Smooth muscle cell (in vitro differentiated cells): ENCODE measurements around the gene TTYH1. TPM values are rescaled to one million over a fixed set of nuclear protein-coding genes. Genes with fewer than 3 reads are reported as not detected.

ENCODE experiments used
- DNase-seq: peaks from one replicate; lab custom pipeline; 2025; ENCODE audit not compliant: unreplicated experiment; lab: John Stamatoyannopoulos, UW
- H2AFZ ChIP-seq: fragments of 200-600 bp; sonication (generic); 2 replicates; pipeline ENCODE4 v1.6.0; 2016; ENCODE audit warnings: antibody characterized with exemption, low read depth, mild to moderate bottlenecking
- H3F3A ChIP-seq: fragments of 200-600 bp; sonication (generic); 2 replicates; pipeline ENCODE4 v1.6.0; 2017; ENCODE audit warnings: antibody characterized with exemption, low read depth
- H3K27ac ChIP-seq: fragments of 200-600 bp; sonication (generic); 2 replicates; pipeline ENCODE4 v1.5.1; 2016; ENCODE audit warnings: low read depth, mild to moderate bottlenecking
- H3K27me3 ChIP-seq: fragments of 200-600 bp; sonication (generic); 2 replicates; pipeline ENCODE4 v1.6.1; 2016; ENCODE audit warnings: low read depth, mild to moderate bottlenecking
- H3K36me3 ChIP-seq: fragments of 200-600 bp; sonication (generic); 2 replicates; pipeline ENCODE4 v1.5.1; 2016; ENCODE audit warnings: low read depth
- H3K4me1 ChIP-seq: fragments of 200-600 bp; sonication (generic); 2 replicates; pipeline ENCODE4 v1.5.1; 2016; ENCODE audit warnings: low read depth
- H3K4me2 ChIP-seq: fragments of 200-600 bp; sonication (generic); 2 replicates; pipeline ENCODE4 v1.6.0; 2016; ENCODE audit warnings: mild to moderate bottlenecking
- H3K4me3 ChIP-seq: fragments of 200-600 bp; sonication (generic); 2 replicates; pipeline ENCODE4 v1.5.1; 2016; ENCODE audit warnings: mild to moderate bottlenecking
- H3K79me2 ChIP-seq: fragments of 200-600 bp; sonication (generic); 2 replicates; pipeline ENCODE4 v1.6.0; 2016; ENCODE audit warnings: low read depth, mild to moderate bottlenecking
- H3K9ac ChIP-seq: fragments of 200-600 bp; sonication (generic); 2 replicates; pipeline ENCODE4 v1.6.0; 2016; ENCODE audit warnings: low read depth
- H3K9me3 ChIP-seq: fragments of 200-600 bp; sonication (generic); replicated peaks from 2 replicates; pipeline ENCODE4 v1.5.1; 2016; ENCODE audit warnings: low read depth
- H4K20me1 ChIP-seq: fragments of 200-600 bp; sonication (generic); 2 replicates; pipeline ENCODE4 v1.6.0; 2016; ENCODE audit warnings: low read depth
- WGBS: methylation state at CpG from one replicate; pipeline ENCODE4 v1.1.7; 2016; ENCODE audit warnings: low lambda C conversion rate; 5-methylcytosine and 5-hydroxymethylcytosine counted together
- polyA plus RNA-seq: library from polyadenylated mRNA; unstranded; fragments of >200 nt; fragmentation: Nextera tagmentation; extraction: Ambion mirVana; gene quantifications from 2 replicates; pipeline ENCODE4 v1.2.1, GENCODE V29; 2016
- total RNA-seq: library from RNA; depleted of rRNA; stranded (reverse); fragments of >200 nt; gene quantifications from 2 replicates; pipeline ENCODE4 v1.2.3, GENCODE V29; 2014
- TF ChIP-seq, protein P1 (sequence below): fragments of 200-600 bp; sonication (generic); IDR thresholded peaks from 2 replicates; pipeline ENCODE4 v1.5.1; 2017; ENCODE audit warnings: borderline replicate concordance, mild to moderate bottlenecking, antibody characterized with exemption; ENCODE audit not compliant: insufficient read depth, poor library complexity, severe bottlenecking

TTYH1 gene
- total and polyA plus RNA-seq, 2 experiments from 2014 or later = 0.40 to 0.65 TPM

DNA sequence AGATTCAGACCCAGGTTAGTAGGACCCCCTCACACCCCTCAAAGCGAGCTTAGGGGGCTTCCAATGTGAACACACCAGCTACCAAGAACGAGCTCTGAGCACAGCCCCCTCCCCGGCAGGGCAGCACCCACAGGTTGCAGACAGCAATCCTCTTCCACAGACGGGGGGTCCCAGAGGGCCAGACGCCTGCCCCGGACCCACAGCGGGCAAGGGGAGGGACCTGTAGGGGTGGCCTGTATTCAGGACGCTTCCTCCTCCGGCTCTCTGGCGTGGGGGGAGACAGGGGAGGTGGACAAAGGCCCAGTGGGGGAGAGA lies 4.8 kb downstream of the TTYH1 start:
- Histone ChIP-seq H3K9ac (no peak overlapping the region), H4K20me1 (no peaks in the 10 kb centered on the region), H2AFZ (peak overlapping the region; percentile 82), H3K4me1 (peaks cover 35% of the 10 kb centered on the region), H3K4me2 (peak overlapping the region; percentile 79), H3K4me3 (peak overlapping the region; percentile 23), H3K9me3 (no peaks in the 10 kb centered on the region), H3K27me3 (peaks cover 27% of the 10 kb centered on the region), H3K36me3 (no peaks in the 10 kb centered on the region), H3F3A (no peaks in the 10 kb centered on the region), H3K79me2 (no peaks in the 10 kb centered on the region), H3K27ac (no peak overlapping the region)
- DNase-seq = no peak
- 26% methylated on average over 10 of the region's 10 CpGs for WGBS
- TF ChIP-seq, protein P1, sequence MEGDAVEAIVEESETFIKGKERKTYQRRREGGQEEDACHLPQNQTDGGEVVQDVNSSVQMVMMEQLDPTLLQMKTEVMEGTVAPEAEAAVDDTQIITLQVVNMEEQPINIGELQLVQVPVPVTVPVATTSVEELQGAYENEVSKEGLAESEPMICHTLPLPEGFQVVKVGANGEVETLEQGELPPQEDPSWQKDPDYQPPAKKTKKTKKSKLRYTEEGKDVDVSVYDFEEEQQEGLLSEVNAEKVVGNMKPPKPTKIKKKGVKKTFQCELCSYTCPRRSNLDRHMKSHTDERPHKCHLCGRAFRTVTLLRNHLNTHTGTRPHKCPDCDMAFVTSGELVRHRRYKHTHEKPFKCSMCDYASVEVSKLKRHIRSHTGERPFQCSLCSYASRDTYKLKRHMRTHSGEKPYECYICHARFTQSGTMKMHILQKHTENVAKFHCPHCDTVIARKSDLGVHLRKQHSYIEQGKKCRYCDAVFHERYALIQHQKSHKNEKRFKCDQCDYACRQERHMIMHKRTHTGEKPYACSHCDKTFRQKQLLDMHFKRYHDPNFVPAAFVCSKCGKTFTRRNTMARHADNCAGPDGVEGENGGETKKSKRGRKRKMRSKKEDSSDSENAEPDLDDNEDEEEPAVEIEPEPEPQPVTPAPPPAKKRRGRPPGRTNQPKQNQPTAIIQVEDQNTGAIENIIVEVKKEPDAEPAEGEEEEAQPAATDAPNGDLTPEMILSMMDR = no peak

DNA sequence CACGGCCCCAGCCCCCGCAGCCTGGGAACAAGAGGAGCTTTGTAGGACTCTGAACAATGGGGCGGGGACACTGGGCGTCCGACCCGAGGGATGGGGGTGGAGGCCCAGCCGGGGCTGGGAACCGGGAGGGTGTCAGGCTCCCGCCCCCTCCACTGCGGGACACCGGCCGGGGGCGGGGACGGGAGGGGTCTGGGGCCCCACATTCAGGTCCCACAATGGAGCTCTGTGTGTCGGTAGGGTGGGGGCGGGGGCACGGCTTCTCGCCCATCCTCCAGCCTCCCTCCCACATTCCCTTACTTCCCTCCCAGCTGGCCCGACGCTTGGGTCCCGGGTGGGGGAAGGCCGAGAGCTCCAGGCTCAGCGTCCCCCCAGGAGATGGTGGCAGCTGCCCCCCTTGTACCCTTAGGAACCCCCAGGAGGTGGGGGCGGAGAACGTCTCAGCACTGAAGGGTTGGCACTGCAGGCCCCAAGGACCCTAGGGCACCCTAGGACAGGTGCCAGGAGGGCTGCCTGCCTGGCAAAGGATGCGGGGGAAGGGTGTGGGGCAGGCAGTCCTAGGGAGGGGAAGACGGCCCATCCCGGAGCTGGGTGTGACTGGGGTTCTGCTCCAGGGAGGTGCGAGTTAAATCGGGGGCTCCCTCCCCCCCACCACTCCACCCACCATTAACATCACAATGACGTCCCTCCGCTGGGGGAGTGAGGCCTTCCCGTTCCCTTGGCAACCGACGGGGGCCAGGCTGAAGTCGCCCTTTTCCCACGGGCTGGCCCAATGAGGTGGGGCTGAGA lies 5.3 kb downstream of the TTYH1 start:
- Histone ChIP-seq H3K4me3 (peak overlapping the region; percentile 23), H3K4me2 (peak overlapping the region; percentile 79), H3K79me2 (no peaks in the 10 kb centered on the region), H3K9me3 (no peaks in the 10 kb centered on the region), H3K4me1 (peaks cover 35% of the 10 kb centered on the region), H3F3A (no peaks in the 10 kb centered on the region), H3K36me3 (no peaks in the 10 kb centered on the region), H3K27me3 (peaks cover 22% of the 10 kb centered on the region), H2AFZ (peak overlapping the region; percentile 82), H3K9ac (no peak overlapping the region), H4K20me1 (no peaks in the 10 kb centered on the region), H3K27ac (no peak overlapping the region)
- TF ChIP-seq, protein P1 = no peak
- WGBS = 9% methylated on average over 21 of the region's 37 CpGs
- no peak for DNase-seq

DNA sequence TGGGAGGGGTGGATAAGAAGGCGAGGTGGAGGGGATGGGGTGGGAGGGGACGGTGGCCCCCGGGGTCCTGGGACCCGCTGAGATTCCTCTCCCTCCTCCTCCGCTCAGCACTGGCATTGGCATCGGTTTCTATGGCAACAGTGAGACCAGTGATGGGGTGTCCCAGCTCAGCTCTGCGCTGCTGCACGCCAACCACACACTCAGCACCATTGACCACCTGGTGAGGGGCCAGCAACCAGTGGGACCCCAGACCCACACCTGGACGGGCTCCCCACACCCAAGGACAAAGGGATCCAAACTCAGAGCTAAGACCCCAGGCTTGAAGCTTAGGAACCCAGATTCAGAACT lies 5.9 kb downstream of the TTYH1 start:
- H3K79me2 ChIP-seq = no peaks in the 10 kb centered on the region
- no peaks in the 10 kb centered on the region for H4K20me1 ChIP-seq
- peaks cover 35% of the 10 kb centered on the region for H3K4me1 ChIP-seq
- TF ChIP-seq, protein P1 = no peak
- H3K9me3 ChIP-seq = no peaks in the 10 kb centered on the region
- H3K9ac ChIP-seq = no peak overlapping the region
- no peaks in the 10 kb centered on the region for H3K36me3 ChIP-seq
- H3K27me3 ChIP-seq = peaks cover 16% of the 10 kb centered on the region
- no peak overlapping the region for H2AFZ ChIP-seq
- no peak for DNase-seq
- no peak overlapping the region for H3K4me3 ChIP-seq
- 66% methylated on average over 5 of the region's 9 CpGs for WGBS
- no peak overlapping the region for H3K4me2 ChIP-seq
- no peaks in the 10 kb centered on the region for H3F3A ChIP-seq
- no peak overlapping the region for H3K27ac ChIP-seq

DNA sequence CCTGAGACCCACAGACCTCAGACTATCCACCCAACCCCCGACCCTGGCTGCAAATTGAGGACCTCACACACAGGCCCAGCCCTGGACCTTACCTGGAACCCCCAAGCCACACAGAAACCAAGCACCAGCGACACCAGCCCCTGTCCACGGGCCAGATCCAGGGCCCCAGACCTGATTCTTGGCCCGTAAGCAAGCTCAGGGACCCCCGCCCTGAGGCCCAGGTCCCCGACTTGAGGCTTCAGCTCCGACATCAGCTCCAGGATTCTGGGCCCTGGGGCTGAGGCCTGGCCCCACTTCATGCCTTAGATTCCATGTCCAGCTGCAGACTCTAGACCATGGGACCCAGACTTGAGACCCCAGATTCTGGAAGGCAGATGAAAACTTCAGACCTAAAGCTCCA lies 6.3 kb downstream of the TTYH1 start:
- Histone ChIP-seq H3F3A (no peaks in the 10 kb centered on the region), H3K4me2 (no peak overlapping the region), H3K4me1 (peaks cover 35% of the 10 kb centered on the region), H2AFZ (no peak overlapping the region), H3K4me3 (no peak overlapping the region), H3K9me3 (no peaks in the 10 kb centered on the region), H3K27ac (no peak overlapping the region), H3K9ac (no peak overlapping the region), H4K20me1 (no peaks in the 10 kb centered on the region), H3K79me2 (no peaks in the 10 kb centered on the region), H3K27me3 (peaks cover 12% of the 10 kb centered on the region), H3K36me3 (no peaks in the 10 kb centered on the region)
- DNase-seq = no peak
- TF ChIP-seq, protein P1 = no peak
- WGBS = 80% methylated on average over 7 of the region's 7 CpGs
